NCI-H345 (cell line): Measurements from ENCODE around the gene SH3PXD2A.

Experiments used
- DNase-seq: peaks from one replicate; lab custom pipeline; 2025; lab: John Stamatoyannopoulos, UW

Gene SH3PXD2A

GRCh38 chr10:103855424-103855823 is at the start of gene SH3PXD2A:
TSS of gene SH3PXD2A (minus strand) at chr10:103855576. CDS start at chr10:103855266, 310 bp downstream.
- DNase-seq: peak; percentile 21

- no peak for DNase-seq
These were observed 45.9 kb upstream of the SH3PXD2A start for GRCh38 chr10:103901299-103901698.

GRCh38 chr10:103899312-103899711 is 43.9 kb upstream of the SH3PXD2A start:
- DNase-seq: no peak

GRCh38 chr10:103897241-103897774 is 41.9 kb upstream of the SH3PXD2A start:
- no peak for DNase-seq

- DNase-seq: no peak
These were observed 40.8 kb upstream of the SH3PXD2A start for GRCh38 chr10:103896225-103896624.

- DNase-seq: no peak
These were observed 40.2 kb upstream of the SH3PXD2A start for GRCh38 chr10:103895411-103896186.

- DNase-seq: peak; percentile 0
These were observed 39.1 kb upstream of the SH3PXD2A start for GRCh38 chr10:103894441-103894864.

- no peak for DNase-seq
These were observed 38.4 kb upstream of the SH3PXD2A start for GRCh38 chr10:103893817-103894216.

- no peak for DNase-seq
These were observed 36.8 kb upstream of the SH3PXD2A start for GRCh38 chr10:103892181-103892580.

- no peak for DNase-seq
These were observed 35.3 kb upstream of the SH3PXD2A start for GRCh38 chr10:103890688-103891087.

- no peak for DNase-seq
These were observed 34.9 kb upstream of the SH3PXD2A start for GRCh38 chr10:103890194-103890658.

- DNase-seq: no peak
These were observed 33.8 kb upstream of the SH3PXD2A start for GRCh38 chr10:103889121-103889720.

- DNase-seq: peak; percentile 55
These were observed 32.9 kb upstream of the SH3PXD2A start for GRCh38 chr10:103888113-103888841.

GRCh38 chr10:103885617-103886016 is 30.2 kb upstream of the SH3PXD2A start:
- no peak for DNase-seq

GRCh38 chr10:103884681-103885139 is 29.3 kb upstream of the SH3PXD2A start:
- peak; percentile 47 for DNase-seq

- no peak for DNase-seq
These were observed 27.1 kb upstream of the SH3PXD2A start for GRCh38 chr10:103882285-103883007.

GRCh38 chr10:103881416-103882284 is 26.3 kb upstream of the SH3PXD2A start:
- DNase-seq: peak; percentile 82

- DNase-seq: no peak
These were observed 24.5 kb upstream of the SH3PXD2A start for GRCh38 chr10:103879831-103880230.

GRCh38 chr10:103879409-103879808 is 24.0 kb upstream of the SH3PXD2A start:
- no peak for DNase-seq

GRCh38 chr10:103877861-103878260 is 22.5 kb upstream of the SH3PXD2A start:
- DNase-seq: no peak

- no peak for DNase-seq
These were observed 20.8 kb upstream of the SH3PXD2A start for GRCh38 chr10:103876155-103876554.
